OCI-LY1 (cell line): ENCODE measurements around the gene USP25.

ENCODE experiments used
- CTCF ChIP-seq: fragments of 200-600 bp; sonication (generic), shearing (Covaris generic); IDR thresholded peaks from 2 replicates; pipeline ENCODE4 v1.5.1; 2017; ENCODE audit warnings: mild to moderate bottlenecking, antibody characterized with exemption, low read length, moderate library complexity, mixed read lengths
- EZH2 ChIP-seq: fragments of 200-600 bp; sonication (generic), shearing (Covaris generic); IDR thresholded peaks from 2 replicates; pipeline ENCODE4 v1.8.0; 2017; ENCODE audit warnings: borderline replicate concordance, mixed run types, mild to moderate bottlenecking, antibody characterized with exemption, low read length, moderate library complexity, mixed read lengths

GRCh38 chr21:15904389-15904788, 174.6 kb downstream of the USP25 start:
- no peak for TF ChIP-seq CTCF
- TF ChIP-seq EZH2 = no peak
